Esophagus (tissue), 2 donors: ENCODE measurements around the gene SCAMP4. TPM values are rescaled to one million over a fixed set of nuclear protein-coding genes. Genes with fewer than 3 reads are reported as not detected.

Experiments
- H3K27ac ChIP-seq, 2 donors: one replicate each; pipeline ENCODE4 v1.5.1; 2013; ENCODE audit warnings: low read depth in 2 of 2, mild to moderate bottlenecking in 2 of 2, inconsistent platforms in 1 of 2, low read length in 1 of 2, moderate library complexity in 1 of 2
- H3K27me3 ChIP-seq, 2 donors: one replicate each; pipeline ENCODE4 v1.6.1; 2013; ENCODE audit warnings: low read length in 2 of 2, control low read depth in 1 of 2, mild to moderate bottlenecking in 1 of 2; ENCODE audit not compliant: insufficient read depth in 2 of 2, control insufficient read depth in 1 of 2
- H3K36me3 ChIP-seq, 2 donors: one replicate each; pipeline ENCODE4 v1.6.1; 2013; ENCODE audit warnings: low read length in 1 of 2; ENCODE audit not compliant: control insufficient read depth in 2 of 2, insufficient read depth in 2 of 2
- H3K4me1 ChIP-seq, 2 donors: one replicate each; pipeline ENCODE4 v1.6.1; 2013; ENCODE audit warnings: low read length in 1 of 2; ENCODE audit not compliant: control insufficient read depth in 2 of 2, insufficient read depth in 2 of 2
- H3K4me3 ChIP-seq, 2 donors: one replicate each; pipeline ENCODE4 v1.5.1; 2013; ENCODE audit warnings: low read length in 2 of 2, mild to moderate bottlenecking in 2 of 2, low read depth in 1 of 2, moderate library complexity in 1 of 2
- H3K9me3 ChIP-seq, 2 donors: one replicate each; pipeline ENCODE4 v1.6.1; 2013; ENCODE audit warnings: mild to moderate bottlenecking in 2 of 2, low read depth in 1 of 2, low read length in 1 of 2, moderate library complexity in 1 of 2; ENCODE audit not compliant: control insufficient read depth in 2 of 2, insufficient read depth in 1 of 2
- WGBS, 2 donors: extraction: QIAGEN DNeasy Blood & Tissue Kit; methylation state at CpG; one replicate each; pipeline ENCODE4 v1.1.7; 2013; 5-methylcytosine and 5-hydroxymethylcytosine counted together
- polyA plus RNA-seq, 2 donors: library from polyadenylated mRNA; stranded (reverse); fragments of 200-250 nt; gene quantifications; one replicate each; pipeline ENCODE4 v1.2.3, GENCODE V29; 2013
- donor health status: healthy with polysubstance abuse.
- donor health status: Bipolar disorder and iron deficiency.

Gene SCAMP4
- polyA plus RNA-seq, 2 donors, result 29.0 to 38.6 TPM

DNA sequence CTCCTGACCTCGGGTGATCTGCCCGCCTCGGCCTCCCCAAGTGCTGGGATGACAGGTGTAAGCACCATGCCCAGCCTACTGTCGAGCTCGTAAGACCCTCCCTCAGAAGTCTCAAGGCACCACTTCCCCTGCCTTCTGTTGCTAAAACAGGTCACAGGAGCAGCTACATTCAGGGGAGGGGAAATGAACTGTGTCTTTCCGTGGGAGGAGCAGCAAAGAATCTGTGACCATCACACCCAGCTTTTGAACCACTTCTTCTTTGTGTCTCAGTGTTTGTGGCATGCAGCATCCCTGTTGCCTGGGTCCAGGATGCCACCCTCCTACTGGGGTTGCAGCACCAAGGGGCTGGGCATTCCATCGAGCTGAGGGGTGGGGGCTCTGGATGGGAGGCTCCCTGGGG lies 28.0 kb downstream of the SCAMP4 start:
- H3K4me1 ChIP-seq, result peaks cover 5 to 10% of the 10 kb centered on the region in 2 donors

DNA sequence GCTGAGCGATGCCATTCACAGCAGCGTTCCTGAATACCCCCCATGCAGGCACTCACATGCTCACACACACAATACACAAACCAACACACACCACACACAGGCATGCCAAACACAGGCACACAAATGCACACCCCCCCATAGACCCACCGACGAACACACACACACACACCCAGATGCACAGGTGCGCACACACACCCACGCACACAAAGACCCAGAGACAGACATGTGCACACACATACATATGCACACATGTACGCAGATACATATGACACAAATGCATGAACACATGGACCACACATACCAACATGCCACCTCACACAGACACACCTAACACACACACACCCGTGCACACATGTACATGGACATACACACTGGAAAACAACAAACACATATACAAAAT lies 28.7 kb downstream of the SCAMP4 start:
- 87 to 92% methylated on average over 8 of the region's 8 CpGs for WGBS, 2 donors
- Histone ChIP-seq H3K4me1 (peaks cover 5 to 10% of the 10 kb centered on the region in 2 donors), H3K9me3 (no peaks in the 10 kb centered on the region), H3K36me3 (no peaks in the 10 kb centered on the region), H3K27me3 (no peaks in the 10 kb centered on the region), H3K27ac (no peak overlapping the region), H3K4me3 (no peak overlapping the region)

More for the DNA sequence above, 28.0 kb downstream of the SCAMP4 start:
- H3K36me3 ChIP-seq, result no peaks in the 10 kb centered on the region
- WGBS, 2 donors, result 69 to 72% methylated on average over 7 of the region's 7 CpGs
- no peaks in the 10 kb centered on the region for H3K27me3 ChIP-seq
- no peaks in the 10 kb centered on the region for H3K9me3 ChIP-seq
- no peak overlapping the region for H3K4me3 ChIP-seq
- no peak overlapping the region for H3K27ac ChIP-seq

DNA sequence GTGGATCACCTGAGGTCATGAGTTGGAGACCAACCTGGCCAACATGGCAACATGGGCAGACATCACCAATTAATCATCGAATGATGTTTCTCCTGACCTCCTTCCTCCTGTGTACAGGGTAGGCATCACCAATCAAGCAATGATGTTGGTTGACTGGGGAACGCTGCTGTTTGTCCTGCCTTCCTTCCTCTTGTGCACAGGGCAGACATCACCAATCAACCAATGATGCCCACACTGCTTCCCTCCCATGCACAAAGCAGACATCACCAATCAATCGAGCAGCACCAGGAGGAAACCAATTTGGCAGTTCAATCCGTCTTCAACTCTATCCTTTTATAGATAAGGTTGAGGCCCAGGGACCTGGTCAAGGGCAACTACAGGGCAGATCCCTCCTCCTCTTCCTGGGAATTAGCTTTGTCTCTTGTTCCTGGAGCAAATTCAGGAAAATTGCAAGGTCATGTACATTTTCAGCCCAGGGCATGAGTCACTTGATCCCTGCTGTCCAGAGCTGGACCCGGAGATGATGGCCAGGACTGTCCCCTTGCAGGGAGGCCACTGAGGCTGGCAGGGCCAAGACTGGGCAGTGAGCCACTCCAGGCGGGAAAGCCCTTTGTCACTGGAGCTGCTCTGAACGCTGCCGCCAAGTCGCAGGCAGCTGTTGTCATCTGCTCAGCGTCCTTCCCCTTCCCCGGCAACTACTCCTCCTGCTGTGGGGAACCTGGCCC lies 30.4 kb downstream of the SCAMP4 start:
- Histone ChIP-seq H3K36me3 (no peaks in the 10 kb centered on the region), H3K9me3 (no peaks in the 10 kb centered on the region), H3K4me1 (peaks cover 2 to 13% of the 10 kb centered on the region in 2 donors), H3K27ac (peak overlapping the region in 1 of 2 donors; percentile 67), H3K27me3 (no peaks in the 10 kb centered on the region), H3K4me3 (no peak overlapping the region)
- 56 to 64% methylated on average over 11 of the region's 11 CpGs for WGBS, 2 donors

DNA sequence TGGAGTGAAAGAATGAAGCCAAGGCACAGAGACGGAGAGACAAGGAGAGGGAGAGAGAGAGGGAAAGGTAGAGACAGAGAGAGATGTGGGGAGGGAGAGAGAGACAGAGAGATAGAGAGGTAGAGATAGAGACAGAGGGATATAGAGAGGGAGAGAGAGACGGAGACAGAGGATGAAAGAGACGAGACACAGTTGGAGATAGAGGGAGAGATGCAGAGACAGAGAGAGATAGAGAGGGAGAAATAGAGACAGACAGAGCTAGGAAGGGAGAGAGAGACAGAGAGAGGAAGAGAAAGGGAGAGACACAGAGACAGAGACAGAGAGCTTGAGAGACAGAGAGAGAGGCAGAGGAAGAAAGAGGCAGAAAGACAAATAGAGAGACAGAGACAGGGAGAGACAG lies 31.2 kb downstream of the SCAMP4 start:
- H3K36me3 ChIP-seq, result no peaks in the 10 kb centered on the region
- H3K27ac ChIP-seq, result peak overlapping the region in 1 of 2 donors; percentile 67
- H3K27me3 ChIP-seq, result no peaks in the 10 kb centered on the region
- peaks cover 2 to 13% of the 10 kb centered on the region in 2 donors for H3K4me1 ChIP-seq
- H3K4me3 ChIP-seq, result no peak overlapping the region
- WGBS, 2 donors, result 86 to 89% methylated on average over 3 of the region's 3 CpGs
- H3K9me3 ChIP-seq, result no peaks in the 10 kb centered on the region

DNA sequence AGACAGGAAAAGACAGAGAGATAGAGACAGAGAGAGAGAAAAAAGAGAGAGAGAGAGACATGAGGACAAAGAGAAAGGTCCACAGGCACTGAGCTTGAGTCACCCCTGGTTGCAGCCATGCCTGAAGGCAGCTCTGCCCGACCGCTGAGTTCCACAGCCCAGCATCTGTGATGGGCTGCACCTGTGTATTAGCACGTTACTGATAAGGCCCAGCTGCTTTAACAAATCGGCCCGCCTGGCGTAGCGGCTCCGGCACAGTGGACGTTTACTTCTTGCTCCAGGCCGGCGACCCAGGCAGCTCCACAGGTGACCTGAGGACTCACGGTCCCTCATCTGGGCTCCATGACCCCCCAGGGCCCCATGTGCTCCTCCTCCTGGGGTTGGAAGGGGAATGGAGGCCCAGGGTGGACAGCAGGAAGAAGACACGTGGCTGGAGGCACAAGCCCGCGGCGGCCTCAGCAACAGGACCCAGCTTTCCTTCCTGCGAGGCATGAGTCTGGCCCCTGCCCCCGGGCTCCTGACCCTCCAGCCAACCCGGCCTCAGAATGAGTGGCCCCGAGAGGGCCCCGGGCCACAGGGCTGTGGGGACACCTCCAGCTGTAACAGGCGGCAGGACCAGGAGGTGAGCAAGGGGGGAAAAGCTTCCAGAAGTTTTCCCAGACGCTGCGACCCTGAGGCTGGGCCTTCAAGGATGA lies 31.9 kb downstream of the SCAMP4 start:
- peaks cover 2 to 13% of the 10 kb centered on the region in 2 donors for H3K4me1 ChIP-seq
- 89 to 90% methylated on average over 24 of the region's 24 CpGs for WGBS, 2 donors
- H3K4me3 ChIP-seq, result no peak overlapping the region

DNA sequence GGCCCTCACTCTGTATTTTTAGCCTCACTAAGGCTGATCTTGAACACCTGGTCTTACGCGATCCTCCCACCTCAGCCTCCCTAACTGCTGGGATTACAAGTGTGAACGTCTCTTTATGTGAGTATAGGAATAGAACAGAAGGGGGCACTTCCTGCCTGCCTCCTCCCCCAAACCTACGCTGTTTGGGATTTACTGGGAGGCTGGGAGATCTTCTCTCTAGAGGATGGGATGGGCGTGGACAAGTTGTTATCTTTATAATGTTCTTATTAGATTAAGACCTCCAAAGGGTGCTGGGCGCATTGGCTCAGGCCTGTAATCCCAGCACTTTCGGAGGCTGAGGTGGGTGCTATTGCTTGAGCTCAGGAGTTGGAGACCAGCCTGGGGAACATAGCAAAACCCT lies 32.9 kb downstream of the SCAMP4 start:
- no peaks in the 10 kb centered on the region for H3K27me3 ChIP-seq
- WGBS, 2 donors, result 76 to 89% methylated on average over 7 of the region's 7 CpGs
- no peaks in the 10 kb centered on the region for H3K36me3 ChIP-seq
- no peak overlapping the region for H3K27ac ChIP-seq
- H3K9me3 ChIP-seq, result no peaks in the 10 kb centered on the region
- peaks cover 6 to 18% of the 10 kb centered on the region in 2 donors for H3K4me1 ChIP-seq
- no peak overlapping the region for H3K4me3 ChIP-seq

More for the DNA sequence above, 31.9 kb downstream of the SCAMP4 start:
- H3K9me3 ChIP-seq, result no peaks in the 10 kb centered on the region
- H3K36me3 ChIP-seq, result no peaks in the 10 kb centered on the region
- H3K27me3 ChIP-seq, result no peaks in the 10 kb centered on the region
- no peak overlapping the region for H3K27ac ChIP-seq

DNA sequence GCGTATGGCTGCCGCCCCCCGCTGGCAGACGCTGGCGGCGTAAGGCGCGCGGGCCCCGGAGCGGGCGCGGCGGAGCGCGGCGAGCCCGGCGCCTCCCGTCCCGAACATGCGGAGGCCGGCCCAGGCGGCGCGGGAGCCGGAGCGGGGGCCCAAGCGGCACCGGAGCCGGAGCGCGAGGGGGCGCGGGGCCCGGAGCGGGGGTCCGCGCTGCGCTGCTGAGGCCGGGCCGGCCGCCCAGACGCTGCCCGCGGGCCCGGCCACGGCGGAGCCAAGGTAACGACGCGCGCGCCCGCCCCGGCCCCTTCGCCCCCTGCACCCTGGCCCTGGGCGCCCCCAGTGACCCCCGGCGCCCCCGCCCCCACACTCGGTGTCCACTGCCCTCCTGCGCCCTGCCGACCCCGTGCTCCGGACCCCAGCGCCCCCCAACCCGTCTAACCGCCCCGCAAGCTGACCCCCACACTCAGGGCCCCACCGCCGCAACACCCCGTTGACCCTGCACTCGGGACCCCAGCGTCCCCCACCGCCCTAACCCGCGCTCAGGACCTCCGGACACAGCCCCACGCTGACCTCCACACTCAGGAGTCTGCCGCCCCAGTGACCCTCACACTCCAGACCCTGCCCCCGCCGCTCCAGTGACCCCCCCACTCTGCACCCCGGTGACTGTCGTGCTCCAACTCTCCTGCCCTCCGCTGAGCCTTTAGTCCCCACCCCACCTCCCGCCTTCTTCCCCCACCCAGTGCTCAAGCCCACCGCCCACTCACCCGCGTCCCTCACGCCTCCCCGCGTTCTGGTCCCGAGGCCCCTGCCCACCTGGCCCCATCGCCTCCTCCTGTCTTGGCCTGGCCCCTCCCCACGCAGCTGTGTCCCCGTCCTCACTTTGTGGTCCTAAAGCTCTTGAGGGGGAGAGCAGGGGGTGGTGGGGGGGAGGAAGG lies 36.2 kb downstream of the SCAMP4 start, which contains the start of gene CSNK1G2:
TSS of gene CSNK1G2 (plus strand) at position 27 of the 932 bp plus-strand sequence. CDS start 28,601 bp downstream, outside the sequence.
- peaks cover 13 to 33% of the 10 kb centered on the region in 2 donors for H3K4me1 ChIP-seq
- H3K4me3 ChIP-seq, result peak within 1 kb of the TSS; percentile 80 to 88
- H3K36me3 ChIP-seq, result no peaks in the 10 kb centered on the region
- H3K9me3 ChIP-seq, result no peaks in the 10 kb centered on the region
- 1% methylated on average over 53 to 97 of the region's 97 CpGs for WGBS, 2 donors
- H3K27ac ChIP-seq, result peak within 1 kb of the TSS; percentile 98 to 100
- no peaks in the 10 kb centered on the region for H3K27me3 ChIP-seq

DNA sequence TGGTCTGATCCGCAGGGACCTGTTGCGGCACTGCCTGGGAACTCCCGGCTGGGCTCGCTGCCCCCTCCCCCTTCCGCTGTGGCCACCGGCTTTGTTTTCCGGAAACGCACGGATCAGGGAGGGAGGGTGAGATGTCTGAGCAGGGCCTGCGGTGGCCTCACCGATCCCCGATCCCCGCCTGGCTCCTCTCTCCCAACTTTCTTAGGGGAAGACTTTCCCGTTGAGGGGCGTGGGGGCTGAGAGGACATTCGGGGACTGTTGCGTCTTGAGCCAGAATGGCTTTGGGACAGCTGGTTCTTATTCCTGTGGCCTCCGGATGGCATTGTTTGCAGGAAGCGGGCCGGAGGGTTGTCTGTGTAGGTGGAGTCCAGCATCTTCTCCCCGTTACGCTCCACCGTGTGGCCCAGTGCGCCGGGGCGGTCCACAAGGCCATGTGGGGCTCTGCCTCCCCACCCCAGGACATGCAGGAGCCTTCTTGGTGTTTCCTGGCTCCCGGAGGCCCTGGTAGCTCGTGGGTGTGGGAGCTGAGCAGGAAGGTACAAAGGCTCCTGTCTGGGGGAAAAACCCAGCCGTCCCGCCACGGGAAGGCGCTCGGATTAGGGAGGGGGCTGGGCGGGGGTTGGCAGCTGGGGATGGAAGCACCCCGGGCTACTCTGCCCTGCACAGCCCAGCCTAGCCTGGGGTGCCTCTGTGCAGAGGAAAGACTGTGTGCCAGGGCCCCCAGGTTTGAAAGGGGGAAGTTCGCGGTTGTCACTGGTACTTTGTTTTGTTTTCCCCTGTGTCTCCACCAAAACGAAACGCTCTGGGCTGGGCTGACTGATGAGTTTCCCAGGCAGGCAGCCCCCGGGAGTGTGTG lies 37.1 kb downstream of the SCAMP4 start:
- no peaks in the 10 kb centered on the region for H3K27me3 ChIP-seq
- H3K36me3 ChIP-seq, result peaks cover 0 to 2% of the 10 kb centered on the region in 2 donors
- H3K9me3 ChIP-seq, result no peaks in the 10 kb centered on the region
- H3K4me1 ChIP-seq, result peaks cover 15 to 33% of the 10 kb centered on the region in 2 donors
- WGBS, 2 donors, result 1% methylated on average over 39 to 40 of the region's 40 CpGs
- H3K4me3 ChIP-seq, result peak overlapping the region; percentile 80 to 88
- H3K27ac ChIP-seq, result peak overlapping the region; percentile 98 to 100
